NCI-H748 treated with DMSO at 0.1 percent for 48 hours (cell line): ENCODE results near the gene C11orf42.
"Not testable (repeated sequence)": the region's sequence is repeated elsewhere in the genome, so short reads cannot be mapped to it uniquely, and the experiment has no call there.

Source experiments
- DNase-seq: peaks from one replicate; lab custom pipeline; 2025; lab: John Stamatoyannopoulos, UW

The C11orf42 gene

DNA sequence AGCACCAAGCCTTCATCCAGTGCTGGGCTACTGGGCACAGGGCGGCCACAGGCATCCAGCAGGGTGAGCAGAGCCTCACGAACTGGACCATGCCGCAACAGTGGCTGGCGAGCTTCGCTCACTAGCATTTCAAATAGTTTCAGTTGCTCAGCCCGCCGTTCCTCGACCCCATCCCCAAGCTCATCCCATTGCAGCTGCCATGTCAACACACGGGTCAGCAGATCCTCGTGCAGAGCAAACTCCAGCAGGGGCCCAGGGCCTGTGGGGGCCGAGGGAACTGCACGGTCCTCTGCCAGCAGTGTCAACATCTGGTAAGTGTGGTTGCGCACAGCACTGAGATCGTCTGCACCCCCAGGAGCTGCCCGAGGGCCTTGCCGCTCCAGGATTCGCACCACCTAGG is 18.5 kb downstream of the C11orf42 start:
- DNase-seq = no peak

GRCh38 chr11:6224421-6224820 is 19.1 kb downstream of the C11orf42 start:
- no peak for DNase-seq

GRCh38 chr11:6225024-6225423 is 19.7 kb downstream of the C11orf42 start:
- no peak for DNase-seq

DNA sequence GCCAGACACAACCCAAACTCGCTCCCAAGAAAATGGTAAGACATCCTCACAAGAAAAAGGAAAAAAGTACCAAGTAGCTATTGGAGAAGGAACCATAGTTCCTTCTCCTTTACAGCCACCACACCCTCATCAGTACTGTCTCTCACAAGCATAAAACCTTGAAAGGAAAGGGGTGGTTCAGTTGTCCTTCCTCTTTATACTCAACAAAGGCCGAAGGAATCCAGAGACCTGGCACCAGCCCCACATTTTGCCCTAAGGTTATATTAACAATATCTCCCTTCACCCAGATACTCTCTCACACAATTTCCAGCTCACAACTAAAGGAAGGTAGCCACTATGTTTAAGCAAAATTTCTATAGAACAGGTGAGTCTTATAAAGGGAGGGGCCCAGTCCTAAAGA is 20.5 kb downstream of the C11orf42 start:
- no peak for DNase-seq

DNA sequence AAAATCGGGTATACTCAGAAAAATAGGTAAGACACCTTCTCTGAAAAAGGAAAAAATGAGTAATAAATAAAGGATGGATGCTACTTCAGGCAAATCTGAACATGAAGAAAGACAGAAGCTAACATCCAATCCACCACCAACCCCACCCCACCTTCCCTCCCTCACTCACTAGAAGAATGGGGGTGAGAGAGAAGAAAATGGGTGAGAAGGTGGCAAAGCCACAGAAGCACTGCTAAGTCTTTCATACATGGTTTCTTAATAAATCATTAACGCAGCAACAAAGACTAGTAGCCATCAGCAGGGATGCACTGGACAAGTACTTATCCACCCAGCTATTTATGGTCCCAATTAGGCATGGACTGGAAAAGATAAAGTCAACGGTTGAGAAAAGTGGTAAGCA is 23.2 kb downstream of the C11orf42 start:
- no peak for DNase-seq

DNA sequence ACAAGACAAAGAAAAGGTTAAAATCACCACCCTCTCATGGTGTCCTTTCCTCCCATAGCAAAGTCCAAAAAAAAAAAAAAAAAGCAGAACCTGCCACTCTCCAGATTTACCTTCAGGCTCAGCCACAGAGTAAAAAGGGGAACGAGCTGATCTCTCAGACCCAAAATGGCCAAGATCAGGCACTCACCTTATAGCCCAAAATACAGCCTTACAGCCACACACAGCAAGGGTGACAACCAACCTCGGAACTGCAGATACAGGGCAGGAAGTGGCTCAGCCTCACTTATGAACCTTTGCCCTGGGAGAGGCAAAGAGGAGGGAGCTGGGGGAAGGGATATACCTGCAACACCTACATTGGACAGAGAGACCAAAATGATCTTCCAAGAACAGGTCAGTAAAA is 24.6 kb downstream of the C11orf42 start:
- DNase-seq = no peak

DNA sequence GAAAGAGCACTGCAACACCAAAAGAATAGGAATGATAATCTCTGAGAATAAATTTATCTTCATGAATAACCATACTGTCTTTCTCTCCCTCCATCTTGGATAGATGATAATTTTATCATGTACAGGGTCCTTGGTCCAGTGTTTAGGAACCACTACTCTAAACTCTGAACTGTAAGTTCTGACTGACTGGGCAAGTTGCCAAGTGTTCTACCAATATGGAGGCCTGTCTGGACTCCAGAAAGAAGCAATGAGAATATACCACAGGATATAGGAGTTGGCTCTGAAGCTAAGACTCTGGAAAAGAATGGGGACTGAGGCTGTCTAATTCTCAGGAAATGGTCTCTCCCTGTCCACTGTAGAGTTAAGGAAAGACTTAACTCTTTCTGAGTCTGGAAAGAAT is 27.5 kb downstream of the C11orf42 start:
- no peak for DNase-seq

GRCh38 chr11:6233984-6234386 is 28.6 kb downstream of the C11orf42 start:
- DNase-seq = peak; percentile 54

DNA sequence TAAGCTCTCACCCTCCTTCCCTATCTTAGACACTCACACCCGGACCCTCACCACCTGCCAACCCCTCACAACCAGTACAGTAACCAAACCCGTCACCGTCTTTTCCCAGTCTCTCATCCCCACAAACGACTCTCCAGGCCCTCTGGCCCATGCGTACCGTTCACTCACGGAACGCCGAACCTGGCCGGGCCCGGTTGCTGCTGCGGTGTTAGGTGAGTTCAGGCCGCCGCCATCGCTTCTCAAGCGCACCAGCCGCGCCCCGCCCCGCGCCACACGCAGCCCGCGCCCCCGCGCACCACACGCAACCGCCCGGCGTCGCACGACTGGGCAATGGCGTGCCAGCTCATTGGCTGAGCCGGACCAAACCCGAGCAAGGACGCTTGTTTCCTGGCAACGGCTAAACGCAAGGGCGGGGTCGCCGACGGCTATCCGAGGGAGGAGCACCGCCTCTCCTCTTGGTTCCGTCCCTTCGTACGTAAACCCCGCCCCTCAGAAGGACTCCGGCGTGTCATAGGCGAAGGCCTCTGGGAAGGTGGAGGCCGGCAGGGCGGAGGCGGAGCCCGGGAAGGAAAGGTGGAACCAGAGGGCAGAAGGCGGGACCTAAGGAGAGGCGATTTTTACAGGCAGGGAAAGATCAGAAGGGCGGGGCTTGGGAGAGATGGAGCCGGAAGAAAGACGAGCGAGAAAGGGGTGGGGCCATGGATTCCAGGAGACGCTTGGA is 29.2 kb downstream of the C11orf42 start, which contains the start of gene FHIP1B:
TSS of gene FHIP1B (minus strand) at position 250 of the 721 bp plus-strand sequence. CDS start 10,120 bp downstream, outside the sequence.
- DNase-seq = peak; percentile 99

- DNase-seq = no peak
Observed at GRCh38 chr11:6237266-6237665, 31.9 kb downstream of the C11orf42 start.

DNA sequence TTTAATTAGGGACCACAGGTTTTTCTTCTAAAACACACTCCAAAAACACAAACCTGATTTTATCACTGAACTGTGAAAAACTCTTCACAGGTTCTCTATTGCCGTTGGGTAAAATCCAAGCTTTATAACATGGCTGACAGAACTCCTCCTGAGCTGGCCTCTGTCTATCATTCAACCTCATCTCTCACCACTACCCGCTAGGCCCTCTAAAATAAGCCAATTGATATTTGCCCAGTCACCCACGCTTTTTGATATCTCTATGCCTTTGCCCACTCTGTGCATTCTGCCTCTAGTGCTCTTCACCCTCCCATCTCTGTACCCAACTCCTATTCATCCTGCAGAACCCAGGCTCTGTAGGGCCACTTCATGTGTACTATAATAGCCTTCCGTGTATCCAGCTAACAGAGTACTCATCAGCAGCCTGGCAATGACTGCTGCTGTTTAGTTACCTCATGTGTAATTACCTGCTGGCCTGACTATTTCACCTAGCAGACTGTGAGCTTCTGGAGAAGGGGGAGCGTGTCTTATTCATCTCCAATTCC is 32.5 kb downstream of the C11orf42 start:
- DNase-seq = no peak

GRCh38 chr11:6238902-6239301 is 33.5 kb downstream of the C11orf42 start, which contains the start of gene CNGA4:
CNGA4 (plus strand) TSS chr11:6239089; CDS start chr11:6239207, 118 bp downstream.
- DNase-seq = no peak

DNA sequence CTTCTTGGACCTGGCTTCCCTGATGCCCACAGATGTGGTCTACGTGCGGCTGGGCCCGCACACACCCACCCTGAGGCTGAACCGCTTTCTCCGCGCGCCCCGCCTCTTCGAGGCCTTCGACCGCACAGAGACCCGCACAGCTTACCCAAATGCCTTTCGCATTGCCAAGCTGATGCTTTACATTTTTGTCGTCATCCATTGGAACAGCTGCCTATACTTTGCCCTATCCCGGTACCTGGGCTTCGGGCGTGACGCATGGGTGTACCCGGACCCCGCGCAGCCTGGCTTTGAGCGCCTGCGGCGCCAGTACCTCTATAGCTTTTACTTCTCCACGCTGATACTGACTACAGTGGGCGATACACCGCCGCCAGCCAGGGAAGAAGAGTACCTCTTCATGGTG is 34.8 kb downstream of the C11orf42 start:
- DNase-seq = no peak

DNA sequence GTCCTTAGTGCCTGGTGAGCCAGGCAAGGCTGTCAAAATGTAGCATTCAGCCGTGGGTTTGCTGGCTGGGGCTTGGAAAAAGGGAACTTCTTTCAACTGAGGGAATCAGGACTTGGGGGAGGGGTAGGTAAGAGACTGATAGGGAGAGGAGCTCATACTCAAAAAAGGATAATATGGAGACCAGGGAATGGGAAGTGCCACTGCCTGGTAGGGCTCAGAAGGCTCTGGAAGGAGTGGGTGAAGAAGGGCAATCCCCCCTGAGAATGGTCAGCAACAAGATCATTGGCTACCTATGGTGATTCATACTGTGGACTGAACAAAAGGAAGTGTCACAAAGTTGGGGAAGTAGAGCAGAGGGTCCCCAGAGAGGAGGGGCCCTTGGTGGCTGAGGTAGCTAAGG is 35.4 kb downstream of the C11orf42 start:
- no peak for DNase-seq

GRCh38 chr11:6241316-6241715 is 36.0 kb downstream of the C11orf42 start:
- no peak for DNase-seq

- DNase-seq = no peak
Observed at GRCh38 chr11:6245536-6245935, 40.2 kb downstream of the C11orf42 start.

GRCh38 chr11:6248248-6248647 is 42.9 kb downstream of the C11orf42 start:
- no peak for DNase-seq

- DNase-seq = not testable (repeated sequence)
Observed at GRCh38 chr11:6248897-6249296, 43.5 kb downstream of the C11orf42 start.

DNA sequence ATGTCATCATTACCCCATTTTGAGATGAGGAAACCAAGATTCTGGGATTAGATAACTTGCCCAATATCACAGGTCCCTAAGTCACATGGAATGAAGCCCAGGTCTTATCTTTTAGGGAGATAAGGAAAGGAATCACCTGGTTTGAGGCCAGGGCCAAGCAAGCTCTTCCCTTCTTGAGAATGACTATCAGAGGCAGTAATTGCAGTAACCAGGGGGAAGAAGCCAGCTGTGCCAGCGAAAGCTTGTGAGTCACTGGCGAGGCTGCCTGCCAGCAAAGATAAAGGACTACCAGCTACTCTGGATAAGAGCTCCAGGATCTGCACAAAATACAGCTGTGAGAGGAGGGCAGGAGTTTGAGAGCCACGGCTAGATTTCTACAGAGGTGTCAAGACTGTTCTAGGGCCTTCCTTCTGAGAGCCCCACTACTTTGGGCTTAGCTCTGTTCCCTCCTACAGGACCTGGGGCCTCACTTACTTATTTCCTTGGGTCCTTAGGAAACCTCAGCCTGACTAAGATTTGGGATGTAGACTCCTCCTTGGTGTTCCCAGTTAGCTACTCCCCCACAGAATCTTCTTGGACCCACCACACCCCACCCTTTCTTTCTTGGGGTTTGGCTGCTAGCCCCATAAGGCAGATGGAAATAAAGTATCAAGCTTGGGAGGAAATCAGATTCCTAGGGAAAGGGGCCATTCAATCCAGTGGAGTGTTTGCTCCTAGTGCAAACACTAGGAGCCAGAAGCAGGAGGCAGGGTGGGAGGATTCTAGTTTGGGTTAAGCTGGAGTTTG is 44.6 kb downstream of the C11orf42 start:
- DNase-seq = no peak

GRCh38 chr11:6251120-6251733 is 45.9 kb downstream of the C11orf42 start:
- DNase-seq = peak; percentile 69

- DNase-seq = no peak
Observed at GRCh38 chr11:6251990-6252473, 46.7 kb downstream of the C11orf42 start.

DNA sequence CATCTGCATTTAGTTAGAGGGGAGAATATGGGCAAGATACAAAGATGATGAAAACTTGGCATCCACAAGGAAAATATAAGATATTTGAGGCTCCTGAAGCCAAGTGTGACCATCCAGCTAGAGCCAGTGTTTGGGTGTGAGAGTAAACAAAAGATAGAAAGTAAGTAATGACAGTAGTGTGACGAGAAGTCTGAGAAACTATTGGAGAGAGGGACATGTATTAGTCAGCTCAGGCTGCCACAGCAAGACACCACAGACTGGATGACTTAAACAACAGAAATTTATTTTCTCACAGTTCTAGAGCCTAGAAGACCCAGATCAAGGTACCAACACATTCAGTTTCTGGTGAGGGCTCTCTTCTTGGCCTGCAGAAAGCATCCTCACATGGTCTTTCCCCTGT is 47.8 kb downstream of the C11orf42 start:
- DNase-seq = no peak
